ENCODE data around the gene GRID1.

Gene GRID1

DNA sequence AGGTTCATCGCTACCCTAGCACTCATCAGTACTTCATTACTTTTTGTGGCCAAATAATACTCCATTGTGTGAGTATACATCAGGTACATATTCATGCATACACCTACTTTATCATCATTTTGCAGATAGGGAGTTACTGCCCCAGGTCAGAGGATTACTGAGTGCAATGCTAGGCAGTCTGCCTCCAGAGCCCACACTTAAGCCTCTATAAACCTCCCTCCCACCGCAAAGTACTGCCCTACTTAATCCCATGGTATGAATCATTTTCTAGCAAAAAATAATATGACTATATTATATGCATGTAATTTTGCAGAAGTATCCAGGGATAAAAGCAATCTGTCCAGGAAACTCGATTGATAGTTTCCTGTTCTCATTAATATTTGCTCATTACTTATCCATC, 194.3 kb downstream of the GRID1 start:
- H3K9me3 ChIP-seq (ENCODE audit: low read depth, low read length), result no peaks in the 10 kb centered on the region
- TF ChIP-seq EZH2 (IDR thresholded peaks at IDR 0.05) (no peak), POLR2AphosphoS5 (IDR thresholded peaks at IDR 0.05; ENCODE audit: borderline replicate concordance, low read depth, low read length) (no peak), FOXP2 (optimal IDR thresholded peaks at IDR 0.05; ENCODE audit: control extremely low read depth, extremely low read length, insufficient read depth) (no peak)
- H3K4me3 ChIP-seq, result no peak overlapping the region
- no peak for DNase-seq (ENCODE audit: low read depth, low spot score)
- no peak overlapping the region for H3K9ac ChIP-seq (ENCODE audit: insufficient read length)
- H3K36me3 ChIP-seq (ENCODE audit: insufficient read depth, low read length), result no peaks in the 10 kb centered on the region
- no peak overlapping the region for H3K27ac ChIP-seq

DNA sequence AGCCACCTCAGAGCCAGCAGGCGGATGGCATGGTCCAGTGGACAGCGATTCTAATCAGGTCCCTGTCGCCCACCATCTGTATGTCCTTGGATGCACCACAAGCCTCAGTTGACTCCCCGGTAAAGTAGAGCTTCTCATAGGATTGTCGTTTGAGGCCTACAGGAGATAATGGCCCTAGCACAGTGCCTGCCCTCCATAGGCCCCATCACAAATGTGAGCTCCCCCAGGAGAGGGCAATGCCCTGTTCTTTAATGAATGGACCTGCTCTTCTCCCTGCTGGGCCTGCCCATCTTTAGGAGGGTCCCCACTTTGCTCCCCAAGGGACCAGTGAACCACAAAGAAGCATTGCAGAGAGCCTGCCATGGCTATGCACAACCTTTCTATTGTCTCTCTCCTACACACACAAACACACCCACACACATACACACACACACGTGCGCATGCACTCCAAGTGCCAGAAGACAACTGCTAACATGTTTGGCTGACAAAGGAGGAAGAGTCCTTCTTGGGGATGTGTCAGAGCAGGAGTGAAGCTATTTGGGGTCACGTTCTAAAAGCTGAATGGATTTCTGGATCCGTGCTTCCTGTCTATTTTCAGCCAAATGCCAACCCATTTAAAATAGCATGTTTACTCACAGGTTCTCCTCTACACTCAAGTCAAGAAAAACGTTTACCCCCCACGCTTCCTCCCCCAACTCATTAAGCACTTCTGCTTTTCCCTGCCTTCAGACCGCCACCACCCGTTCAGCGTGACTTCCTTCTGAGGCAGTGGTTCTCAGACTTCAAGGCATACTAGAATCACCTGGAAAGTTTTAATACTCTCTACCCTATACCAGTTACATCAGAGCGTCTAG, 196.1 kb downstream of the GRID1 start:
- Histone ChIP-seq H3K4me3 (no peak overlapping the region), H3K9me3 (ENCODE audit: low read depth, low read length) (no peaks in the 10 kb centered on the region), H3K27ac (no peak overlapping the region), H3K36me3 (ENCODE audit: insufficient read depth, low read length) (no peaks in the 10 kb centered on the region), H3K9ac (ENCODE audit: insufficient read length) (no peak overlapping the region)
- no peak for TF ChIP-seq EZH2 (IDR thresholded peaks at IDR 0.05)
- no peak for TF ChIP-seq POLR2AphosphoS5 (IDR thresholded peaks at IDR 0.05; ENCODE audit: borderline replicate concordance, low read depth, low read length)
- TF ChIP-seq FOXP2 (optimal IDR thresholded peaks at IDR 0.05; ENCODE audit: control extremely low read depth, extremely low read length, insufficient read depth), result no peak
- no peak for DNase-seq (ENCODE audit: low read depth, low spot score)

DNA sequence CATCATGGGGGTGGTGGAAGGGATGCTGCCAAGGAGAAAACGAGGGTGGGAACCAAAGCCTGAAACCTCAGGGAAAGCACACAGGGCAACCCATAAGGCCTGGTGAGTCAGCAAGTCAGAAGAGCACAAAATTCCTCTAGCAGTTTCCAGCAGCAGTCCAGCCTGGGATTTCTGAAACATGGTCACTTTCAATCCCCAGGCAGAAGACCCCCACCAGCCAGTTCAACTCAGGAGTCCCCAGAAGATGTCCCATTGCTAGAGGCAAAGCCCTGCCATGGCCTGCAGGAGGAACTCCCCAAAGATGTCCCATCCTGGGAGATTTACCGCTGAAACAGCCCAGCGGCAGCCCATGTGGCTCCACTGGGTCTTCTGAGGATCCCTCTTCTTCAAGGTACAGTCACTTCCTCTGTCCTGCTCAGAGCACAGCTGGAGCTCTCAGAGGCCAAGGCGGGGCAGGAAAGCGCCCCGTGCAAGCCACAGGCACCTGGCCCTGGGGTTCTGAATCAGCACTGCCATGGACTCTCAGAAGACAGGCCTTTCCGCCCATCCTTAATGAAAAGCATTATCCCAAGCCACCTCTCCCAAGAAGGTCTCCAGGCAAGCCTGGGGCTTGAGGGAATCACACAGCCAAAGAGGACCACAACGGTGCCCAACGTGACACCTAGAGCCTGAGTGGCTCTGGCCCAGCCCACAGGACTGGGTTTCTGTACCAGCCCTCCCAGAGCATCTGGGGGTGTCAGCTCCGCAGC, 196.9 kb downstream of the GRID1 start:
- TF ChIP-seq FOXP2 (optimal IDR thresholded peaks at IDR 0.05; ENCODE audit: control extremely low read depth, extremely low read length, insufficient read depth) (no peak), EZH2 (IDR thresholded peaks at IDR 0.05) (no peak), POLR2AphosphoS5 (IDR thresholded peaks at IDR 0.05; ENCODE audit: borderline replicate concordance, low read depth, low read length) (no peak)
- no peak overlapping the region for H3K27ac ChIP-seq
- no peaks in the 10 kb centered on the region for H3K36me3 ChIP-seq (ENCODE audit: insufficient read depth, low read length)
- DNase-seq (ENCODE audit: low read depth, low spot score), result no peak
- no peaks in the 10 kb centered on the region for H3K9me3 ChIP-seq (ENCODE audit: low read depth, low read length)
- no peak overlapping the region for H3K9ac ChIP-seq (ENCODE audit: insufficient read length)
- no peak overlapping the region for H3K4me3 ChIP-seq

DNA sequence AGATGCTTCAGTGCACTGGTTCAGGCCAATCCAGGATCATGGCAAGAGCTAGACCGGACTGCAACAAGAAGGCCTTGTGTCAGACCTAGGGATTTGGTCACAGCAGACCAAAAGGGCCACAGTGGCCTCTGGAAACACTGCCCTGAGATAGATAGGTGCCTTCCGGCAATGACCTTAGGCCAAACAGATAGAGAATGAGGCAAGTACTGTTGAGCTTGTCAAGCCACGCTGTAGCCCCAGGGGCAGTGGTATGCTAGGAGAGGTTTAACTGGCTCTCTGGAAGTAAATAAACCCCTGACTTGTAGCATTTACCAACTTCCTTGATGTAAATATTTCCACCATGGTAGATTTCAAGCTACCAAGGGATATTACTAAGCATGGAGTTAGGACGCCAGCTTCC, 197.5 kb downstream of the GRID1 start:
- no peaks in the 10 kb centered on the region for H3K9me3 ChIP-seq (ENCODE audit: low read depth, low read length)
- no peak overlapping the region for H3K27ac ChIP-seq
- no peak for TF ChIP-seq EZH2 (IDR thresholded peaks at IDR 0.05)
- no peak for TF ChIP-seq POLR2AphosphoS5 (IDR thresholded peaks at IDR 0.05; ENCODE audit: borderline replicate concordance, low read depth, low read length)
- no peak for TF ChIP-seq FOXP2 (optimal IDR thresholded peaks at IDR 0.05; ENCODE audit: control extremely low read depth, extremely low read length, insufficient read depth)
- no peak for DNase-seq (ENCODE audit: low read depth, low spot score)
- no peak overlapping the region for H3K9ac ChIP-seq (ENCODE audit: insufficient read length)
- no peak overlapping the region for H3K4me3 ChIP-seq
- no peaks in the 10 kb centered on the region for H3K36me3 ChIP-seq (ENCODE audit: insufficient read depth, low read length)

DNA sequence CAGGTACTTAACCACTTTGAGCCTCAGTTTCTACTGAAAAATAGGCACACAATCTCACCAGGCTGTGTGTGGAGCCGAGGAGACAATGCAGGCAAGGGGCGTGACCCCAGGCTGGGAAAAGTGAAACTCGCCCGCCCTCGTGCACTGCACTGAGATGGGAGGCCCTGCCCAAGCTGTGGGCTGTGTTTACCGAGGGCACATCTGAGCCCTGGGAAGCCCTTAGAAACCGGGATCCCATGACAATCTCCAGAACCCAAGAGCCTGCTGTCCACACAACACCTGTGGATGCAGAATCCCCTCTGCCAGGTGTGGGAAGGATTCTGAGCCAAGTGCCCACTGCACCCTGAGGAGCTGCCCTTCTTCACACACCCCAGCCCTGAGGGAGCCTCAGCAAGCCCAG, 198.3 kb downstream of the GRID1 start:
- DNase-seq (ENCODE audit: low read depth, low spot score), result no peak
- Histone ChIP-seq H3K9ac (ENCODE audit: insufficient read length) (no peak overlapping the region), H3K27ac (no peak overlapping the region), H3K4me3 (no peak overlapping the region), H3K9me3 (ENCODE audit: low read depth, low read length) (no peaks in the 10 kb centered on the region), H3K36me3 (ENCODE audit: insufficient read depth, low read length) (no peaks in the 10 kb centered on the region)
- TF ChIP-seq EZH2 (IDR thresholded peaks at IDR 0.05), result no peak
- no peak for TF ChIP-seq FOXP2 (optimal IDR thresholded peaks at IDR 0.05; ENCODE audit: control extremely low read depth, extremely low read length, insufficient read depth)
- TF ChIP-seq POLR2AphosphoS5 (IDR thresholded peaks at IDR 0.05; ENCODE audit: borderline replicate concordance, low read depth, low read length), result no peak

DNA sequence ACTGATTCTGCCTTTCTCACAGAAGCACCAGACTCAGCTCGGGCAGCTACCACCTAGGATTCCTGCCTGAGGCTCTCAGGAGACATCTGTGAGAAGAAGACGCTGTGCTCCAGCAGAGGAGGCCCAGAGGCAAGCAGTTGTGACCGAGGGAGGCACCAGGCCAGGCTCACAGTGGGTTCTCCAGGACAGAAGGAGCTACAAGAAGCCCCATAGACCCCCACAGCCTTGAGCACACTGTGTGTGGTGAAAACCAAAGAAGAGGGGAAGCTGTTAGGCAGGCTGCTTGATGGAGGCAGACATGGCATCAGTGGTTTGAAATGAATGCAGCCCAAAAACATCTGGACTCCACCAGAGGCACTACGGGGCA, 198.8 kb downstream of the GRID1 start:
- Histone ChIP-seq H3K9ac (ENCODE audit: insufficient read length) (no peak overlapping the region), H3K4me3 (no peak overlapping the region), H3K9me3 (ENCODE audit: low read depth, low read length) (no peaks in the 10 kb centered on the region), H3K27ac (no peak overlapping the region), H3K36me3 (ENCODE audit: insufficient read depth, low read length) (no peaks in the 10 kb centered on the region)
- no peak for DNase-seq (ENCODE audit: low read depth, low spot score)
- TF ChIP-seq FOXP2 (optimal IDR thresholded peaks at IDR 0.05; ENCODE audit: control extremely low read depth, extremely low read length, insufficient read depth), result no peak
- no peak for TF ChIP-seq POLR2AphosphoS5 (IDR thresholded peaks at IDR 0.05; ENCODE audit: borderline replicate concordance, low read depth, low read length)
- no peak for TF ChIP-seq EZH2 (IDR thresholded peaks at IDR 0.05)

DNA sequence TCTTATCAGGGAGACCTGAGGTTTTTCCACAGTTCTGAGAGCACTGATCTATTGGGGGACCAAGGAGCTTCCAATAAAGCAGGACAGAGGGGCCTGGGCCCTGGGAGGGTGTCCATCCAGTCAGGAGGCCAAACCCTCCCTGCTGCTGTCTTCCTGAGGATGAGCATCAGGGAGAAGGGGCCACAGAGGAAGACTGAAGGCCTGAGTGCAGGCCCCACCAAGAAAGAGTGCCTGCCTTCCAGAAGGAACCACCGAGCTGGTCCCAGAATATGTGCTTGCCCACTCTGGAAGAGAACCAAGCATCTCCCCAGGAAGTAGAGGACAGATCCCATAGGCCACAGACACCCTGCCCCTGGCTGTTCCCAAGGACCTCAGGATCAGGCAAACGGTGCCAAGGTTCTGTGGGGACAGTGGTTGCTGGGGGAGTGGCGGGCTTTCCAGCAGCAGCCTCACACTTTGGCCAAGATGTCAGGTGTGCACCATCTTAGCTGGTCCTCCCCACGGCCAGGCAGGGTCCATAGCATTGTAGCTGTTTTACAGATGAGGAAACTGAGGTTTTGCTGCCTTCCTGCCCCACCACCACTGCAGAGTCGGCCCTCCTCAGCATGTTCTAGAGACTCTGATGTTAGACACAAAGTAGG, 199.4 kb downstream of the GRID1 start:
- Histone ChIP-seq H3K9ac (ENCODE audit: insufficient read length) (no peak overlapping the region), H3K36me3 (ENCODE audit: insufficient read depth, low read length) (no peaks in the 10 kb centered on the region), H3K27ac (no peak overlapping the region), H3K4me3 (no peak overlapping the region), H3K9me3 (ENCODE audit: low read depth, low read length) (no peaks in the 10 kb centered on the region)
- no peak for DNase-seq (ENCODE audit: low read depth, low spot score)
- TF ChIP-seq FOXP2 (optimal IDR thresholded peaks at IDR 0.05; ENCODE audit: control extremely low read depth, extremely low read length, insufficient read depth) (no peak), EZH2 (IDR thresholded peaks at IDR 0.05) (no peak), POLR2AphosphoS5 (IDR thresholded peaks at IDR 0.05; ENCODE audit: borderline replicate concordance, low read depth, low read length) (no peak)

DNA sequence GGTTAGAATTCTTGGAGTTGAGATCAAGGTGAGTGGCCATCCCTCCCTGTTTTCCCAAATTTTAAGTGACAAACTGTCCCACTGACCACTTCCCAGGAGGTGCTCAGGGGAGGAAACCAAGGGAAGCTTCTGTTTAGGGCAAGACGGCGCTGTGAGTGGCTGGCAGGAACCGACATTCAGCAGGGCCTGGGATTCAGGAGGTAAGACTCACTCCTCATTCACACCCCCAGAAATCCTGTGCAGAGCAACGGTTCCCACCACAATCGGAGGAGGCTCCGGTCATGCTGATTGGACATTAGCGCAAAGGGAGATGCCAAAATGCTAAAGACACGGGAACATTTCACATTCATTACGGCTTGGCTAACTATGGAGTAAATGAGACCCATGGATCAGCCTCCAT, 200.9 kb downstream of the GRID1 start:
- Histone ChIP-seq H3K27ac (no peak overlapping the region), H3K4me3 (no peak overlapping the region), H3K36me3 (ENCODE audit: insufficient read depth, low read length) (no peaks in the 10 kb centered on the region), H3K9ac (ENCODE audit: insufficient read length) (no peak overlapping the region), H3K9me3 (ENCODE audit: low read depth, low read length) (no peaks in the 10 kb centered on the region)
- TF ChIP-seq POLR2AphosphoS5 (IDR thresholded peaks at IDR 0.05; ENCODE audit: borderline replicate concordance, low read depth, low read length), result no peak
- no peak for TF ChIP-seq EZH2 (IDR thresholded peaks at IDR 0.05)
- no peak for TF ChIP-seq FOXP2 (optimal IDR thresholded peaks at IDR 0.05; ENCODE audit: control extremely low read depth, extremely low read length, insufficient read depth)
- DNase-seq (ENCODE audit: low read depth, low spot score), result no peak
